ENCODE measurements around the gene EXOSC6. TPM values are rescaled to one million over a fixed set of nuclear protein-coding genes. Genes with fewer than 3 reads are reported as not detected.
"Not testable (repeated sequence)": the region's sequence is repeated elsewhere in the genome, so short reads cannot be mapped to it uniquely, and the experiment has no call there.

Gene EXOSC6
- total RNA-seq, 4 donors from 2014 or later = 15.3 to 33.2 (median 17.2) TPM

- DNase-seq (no peak), ATAC-seq (no peak)
- Histone ChIP-seq H3K27ac (no peak overlapping the region), H3K4me3 (no peak overlapping the region), H3K9me3 (no peaks in the 10 kb centered on the region), H3K4me1 (no peaks in the 10 kb centered on the region), H3K36me3 (peaks cover 0 to 89% of the 10 kb centered on the region in 2 donors), H3K27me3 (no peaks in the 10 kb centered on the region)
- in situ Hi-C loops (cut with MboI; ENCODE audit: low sequenced_read_pairs in 4 of 4) = no loop called here
- intact Hi-C loops (cut with DNase I; ENCODE audit: low total_unique reads) = no loop called here
- no peak for TF ChIP-seq POLR2A (IDR thresholded peaks at IDR 0.05)
- no peak for TF ChIP-seq CTCF (IDR thresholded peaks at IDR 0.05 in 4 of 5, conservative IDR thresholded peaks at IDR 0.05 in 1 of 5)
These were observed 24.7 kb upstream of the EXOSC6 start for GRCh38 chr16:70276392-70276791.

- in situ Hi-C loops (cut with MboI; ENCODE audit: low sequenced_read_pairs in 4 of 4) (loop anchor here in 1 of 4 donors (25.0 kb wide), 1 partner anchor 609 kb away; no protein-coding TSS in a partner anchor), intact Hi-C loops (cut with DNase I; ENCODE audit: low total_unique reads) (no loop called here)
- Histone ChIP-seq H3K27ac (no peak overlapping the region), H3K4me3 (no peak overlapping the region), H3K27me3 (no peaks in the 10 kb centered on the region), H3K4me1 (no peaks in the 10 kb centered on the region), H3K9me3 (no peaks in the 10 kb centered on the region), H3K36me3 (peaks cover 4 to 91% of the 10 kb centered on the region in 2 donors)
- DNase-seq (no peak), ATAC-seq (no peak)
- no peak for TF ChIP-seq CTCF (IDR thresholded peaks at IDR 0.05 in 4 of 5, conservative IDR thresholded peaks at IDR 0.05 in 1 of 5)
- TF ChIP-seq POLR2A (IDR thresholded peaks at IDR 0.05) = no peak
These were observed 20.0 kb upstream of the EXOSC6 start for GRCh38 chr16:70271696-70272095.

GRCh38 chr16:70270176-70270575, 18.4 kb upstream of the EXOSC6 start:
- ATAC-seq = no peak
- in situ Hi-C loops (cut with MboI; ENCODE audit: low sequenced_read_pairs in 4 of 4) (loop anchor here in 1 of 4 donors (25.0 kb wide), 1 partner anchor 608 kb away; no protein-coding TSS in a partner anchor), intact Hi-C loops (cut with DNase I; ENCODE audit: low total_unique reads) (no loop called here)
- Histone ChIP-seq H3K4me3 (no peak overlapping the region), H3K27me3 (no peaks in the 10 kb centered on the region), H3K4me1 (no peaks in the 10 kb centered on the region), H3K9me3 (no peaks in the 10 kb centered on the region), H3K36me3 (peaks cover 8 to 94% of the 10 kb centered on the region in 2 donors), H3K27ac (no peak overlapping the region)
- TF ChIP-seq POLR2A (IDR thresholded peaks at IDR 0.05) (no peak), CTCF (IDR thresholded peaks at IDR 0.05 in 4 of 5, conservative IDR thresholded peaks at IDR 0.05 in 1 of 5) (no peak)
- no peak for DNase-seq

- no peak overlapping the region for H3K27ac ChIP-seq
- no peak overlapping the region for H3K4me3 ChIP-seq
- no peaks in the 10 kb centered on the region for H3K27me3 ChIP-seq
- DNase-seq (no peak), ATAC-seq (no peak)
- TF ChIP-seq CTCF (IDR thresholded peaks at IDR 0.05 in 4 of 5, conservative IDR thresholded peaks at IDR 0.05 in 1 of 5) (no peak), POLR2A (IDR thresholded peaks at IDR 0.05) (no peak)
- H3K9me3 ChIP-seq = no peaks in the 10 kb centered on the region
- no peaks in the 10 kb centered on the region for H3K4me1 ChIP-seq
- in situ Hi-C loops (cut with MboI; ENCODE audit: low sequenced_read_pairs in 4 of 4) = loop anchor here in 1 of 4 donors (25.0 kb wide), 1 partner anchor 607 kb away; no protein-coding TSS in a partner anchor
- intact Hi-C loops (cut with DNase I; ENCODE audit: low total_unique reads) = no loop called here
- H3K36me3 ChIP-seq = peaks cover 12 to 94% of the 10 kb centered on the region in 2 donors
These were observed 17.7 kb upstream of the EXOSC6 start for GRCh38 chr16:70269471-70269870.

GRCh38 chr16:70267922-70268321, 16.2 kb upstream of the EXOSC6 start:
- H3K9me3 ChIP-seq; H3K27me3 ChIP-seq; DNase-seq; intact Hi-C loops (cut with DNase I; ENCODE audit: low total_unique reads); ATAC-seq; H3K4me3 ChIP-seq; H3K27ac ChIP-seq; H3K4me1 ChIP-seq: not testable (repeated sequence)
- H3K36me3 ChIP-seq = peaks cover 12 to 98% of the 10 kb centered on the region in 2 donors
- in situ Hi-C loops (cut with MboI; ENCODE audit: low sequenced_read_pairs in 4 of 4) = loop anchor here in 1 of 4 donors (25.0 kb wide), 1 partner anchor 606 kb away; no protein-coding TSS in a partner anchor

Measured in gastrocnemius medialis (tissue), 4 donors.